Measurements from ENCODE around the gene HOXD11.

DNA sequence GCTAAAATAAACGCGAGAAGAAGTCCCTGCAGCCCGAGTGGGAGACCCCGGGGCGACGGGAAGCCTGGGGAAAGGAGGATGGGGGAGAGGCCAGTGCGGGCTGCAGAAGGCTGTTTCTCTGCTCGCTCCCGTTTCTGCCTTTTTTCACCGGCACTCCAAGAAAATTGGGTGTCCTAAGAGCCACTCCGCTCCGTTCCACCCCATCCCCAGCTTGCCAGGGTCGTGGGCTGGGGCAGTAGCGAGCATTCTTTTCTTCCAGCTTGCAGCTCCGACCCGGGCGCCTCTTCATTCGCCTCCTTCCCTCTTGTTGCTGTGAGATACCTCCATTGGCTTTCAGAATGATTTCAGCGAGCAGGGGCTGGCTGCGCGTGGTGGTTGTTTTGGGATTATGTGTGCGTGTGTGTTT is 51.1 kb downstream of the HOXD11 start:
- no peak for TF ChIP-seq TRIM24 (IDR thresholded peaks at IDR 0.05)
- TF ChIP-seq ARID1B (IDR thresholded peaks at IDR 0.05): no peak
- TF ChIP-seq MYC (IDR thresholded peaks at IDR 0.05; ENCODE audit: low read depth, low read length): no peak
- no peak for TF ChIP-seq MYC (CRISPR knock-in tag; IDR thresholded peaks at IDR 0.05; ENCODE audit: borderline replicate concordance, low read depth)
- TF ChIP-seq TBL1XR1 (IDR thresholded peaks at IDR 0.05; ENCODE audit: low read length in 2 of 2): no peak
- TF ChIP-seq, protein P1, sequence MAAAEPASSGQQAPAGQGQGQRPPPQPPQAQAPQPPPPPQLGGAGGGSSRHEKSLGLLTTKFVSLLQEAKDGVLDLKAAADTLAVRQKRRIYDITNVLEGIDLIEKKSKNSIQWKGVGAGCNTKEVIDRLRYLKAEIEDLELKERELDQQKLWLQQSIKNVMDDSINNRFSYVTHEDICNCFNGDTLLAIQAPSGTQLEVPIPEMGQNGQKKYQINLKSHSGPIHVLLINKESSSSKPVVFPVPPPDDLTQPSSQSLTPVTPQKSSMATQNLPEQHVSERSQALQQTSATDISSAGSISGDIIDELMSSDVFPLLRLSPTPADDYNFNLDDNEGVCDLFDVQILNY (CRISPR knock-in tag; IDR thresholded peaks at IDR 0.05): no peak
- no peak for TF ChIP-seq SRF (CRISPR knock-in tag; IDR thresholded peaks at IDR 0.05)
- TF ChIP-seq FOXA1 (IDR thresholded peaks at IDR 0.05; ENCODE audit: borderline replicate concordance): no peak
- TF ChIP-seq NBN (IDR thresholded peaks at IDR 0.05; ENCODE audit: low read depth): no peak
- no peak for TF ChIP-seq POLR2A (conservative IDR thresholded peaks at IDR 0.05)
- TF ChIP-seq TAF15 (IDR thresholded peaks at IDR 0.05; ENCODE audit: low read depth, low read length): no peak

Measured in K562 (cell line).